ENCODE measurements around the gene MND1.
"Not testable (repeated sequence)": the region's sequence is repeated elsewhere in the genome, so short reads cannot be mapped to it uniquely, and the experiment has no call there.

The MND1 gene

DNA sequence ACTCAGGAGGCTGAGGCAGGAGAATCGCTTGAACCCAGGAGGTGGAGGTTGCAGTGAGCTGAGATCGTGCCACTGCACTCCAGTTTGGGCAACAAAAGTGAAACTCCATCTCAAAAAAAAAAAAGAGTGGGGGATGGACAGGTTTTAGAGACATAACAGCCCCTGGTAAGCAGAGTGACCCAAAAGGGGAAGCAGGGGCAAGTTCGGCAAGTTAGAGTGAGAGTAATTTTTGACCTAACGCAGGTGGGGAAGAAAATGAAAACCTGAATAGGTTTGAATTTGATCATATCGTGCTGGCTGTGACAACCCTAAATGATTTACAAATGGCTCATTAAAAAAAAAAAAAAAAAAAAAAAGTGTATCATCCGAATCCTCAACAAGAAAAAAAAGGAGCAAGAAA is 96.0 kb downstream of the MND1 start:
- no peak for DNase-seq (ENCODE audit: low read depth)

DNA sequence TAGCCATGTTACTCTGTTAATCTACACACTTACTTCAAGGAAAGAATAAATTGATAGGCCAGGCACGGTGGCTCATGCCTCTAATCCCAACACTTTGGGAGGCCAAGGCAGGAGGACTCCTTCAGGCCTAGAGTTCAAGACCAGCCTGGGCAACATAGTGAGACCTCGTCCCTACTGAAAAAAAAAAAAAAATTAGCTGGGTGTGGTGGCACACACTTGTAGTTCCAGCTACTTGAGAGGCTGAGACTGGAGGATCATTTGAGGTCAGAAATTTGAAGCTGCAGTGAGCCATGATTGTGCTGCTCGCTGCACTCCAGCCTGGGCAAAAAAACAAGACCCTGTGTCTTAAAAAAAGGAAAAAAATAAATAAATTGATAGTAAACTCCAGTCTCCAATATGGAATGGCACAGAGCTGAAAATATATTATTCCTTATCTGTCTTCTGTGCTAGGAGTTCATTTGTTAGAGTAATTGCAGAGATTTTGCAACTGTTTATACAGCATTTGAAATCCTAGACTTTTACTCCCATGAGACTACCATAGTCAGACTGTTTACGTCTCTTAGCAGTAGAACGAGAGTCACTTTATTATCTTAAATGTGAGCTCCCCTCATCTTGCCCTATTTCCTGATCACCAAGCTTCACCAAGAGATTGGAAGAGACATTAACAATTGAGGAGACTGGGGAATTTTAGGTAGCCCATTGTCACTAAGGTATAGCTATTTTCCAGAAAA is 102.9 kb downstream of the MND1 start:
- DNase-seq (ENCODE audit: low read depth), result no peak

DNA sequence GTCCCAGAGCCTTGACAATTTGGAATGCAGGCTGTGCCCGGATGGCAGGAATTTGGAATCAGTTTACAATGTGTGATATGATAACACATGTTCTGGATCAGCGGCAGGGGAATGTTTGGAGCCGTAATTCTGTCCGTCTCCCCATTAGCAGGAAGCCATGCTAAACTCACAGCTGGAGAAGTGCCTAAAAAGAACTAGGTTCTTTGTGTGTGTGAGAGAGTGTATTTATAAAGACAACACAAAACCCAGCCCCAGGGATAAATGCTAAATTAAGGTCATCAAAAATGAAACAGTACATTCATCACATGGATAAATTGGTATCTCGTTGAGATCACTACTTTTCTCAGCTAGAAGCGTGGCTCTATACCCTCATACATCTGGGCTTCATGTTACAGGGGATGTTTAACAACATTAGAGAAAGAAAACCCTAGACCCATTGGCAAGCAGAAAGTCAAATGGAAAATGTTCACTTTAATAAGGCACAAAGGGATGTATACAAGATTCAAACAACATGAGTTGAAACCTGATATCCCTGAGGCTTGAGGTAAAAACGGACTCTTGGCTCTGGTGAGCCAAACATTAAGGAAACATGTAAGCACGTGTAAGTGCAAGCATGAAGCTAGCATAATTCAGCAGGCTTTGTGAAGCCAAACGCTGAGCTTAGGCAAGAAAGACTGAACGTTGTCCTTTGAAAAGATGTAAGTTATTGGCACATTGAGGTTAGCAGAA is 103.7 kb downstream of the MND1 start:
- no peak for DNase-seq (ENCODE audit: low read depth)

DNA sequence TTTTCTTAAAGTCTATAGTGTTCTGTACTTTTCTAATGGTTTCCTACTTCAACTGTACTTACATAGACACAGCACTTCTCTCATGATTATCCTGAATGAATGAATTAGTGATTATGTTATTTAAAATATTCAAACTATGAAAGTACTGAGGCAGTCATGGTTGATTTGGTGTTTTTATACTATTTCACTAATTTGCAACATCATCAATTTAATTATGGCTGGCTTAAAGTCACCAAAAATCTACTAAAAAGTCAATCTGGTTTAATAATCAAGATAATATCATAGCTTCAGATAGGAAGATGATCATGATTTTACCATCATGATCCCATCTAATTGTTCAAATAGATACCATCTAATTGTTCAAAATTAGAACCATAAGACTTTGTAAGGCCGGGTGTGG is 104.8 kb downstream of the MND1 start:
- no peak for DNase-seq (ENCODE audit: low read depth)

DNA sequence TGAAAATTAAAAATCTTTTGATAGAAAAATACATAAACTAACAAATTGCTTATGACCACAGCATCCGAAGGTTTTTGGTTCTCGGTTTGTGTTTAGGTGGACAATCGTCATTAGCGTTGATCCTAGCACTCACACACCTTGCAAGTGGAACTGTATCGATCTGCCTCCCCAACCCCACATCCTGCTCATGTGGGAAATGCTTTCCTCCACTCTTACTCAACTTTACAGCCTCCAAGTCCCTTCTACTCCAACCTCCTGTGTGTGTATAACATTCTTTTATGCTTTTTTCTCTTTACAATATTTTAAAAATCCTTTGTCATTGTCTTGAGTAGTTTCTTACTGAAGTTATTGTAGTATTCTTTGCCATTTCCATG is 106.0 kb downstream of the MND1 start:
- DNase-seq (ENCODE audit: low read depth), result no peak

DNA sequence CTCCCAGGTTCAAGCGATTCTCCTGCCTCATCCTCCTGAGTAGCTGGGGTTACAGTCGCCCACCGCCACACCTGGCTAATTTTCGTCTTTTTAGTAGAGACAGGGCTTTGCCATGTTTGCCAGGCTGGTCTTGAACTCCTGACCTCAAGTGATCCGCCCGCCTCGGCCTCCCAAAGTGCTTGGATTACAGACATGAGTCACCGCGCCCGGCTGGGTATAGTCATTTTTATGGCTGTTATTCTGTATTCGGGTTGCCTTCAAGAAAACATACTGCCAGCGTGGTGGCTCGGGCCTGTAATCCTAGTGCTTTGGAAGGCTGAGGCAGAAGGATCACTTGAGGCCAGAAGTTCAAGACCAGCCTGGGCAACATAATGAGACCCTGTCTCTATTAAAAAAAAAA is 106.7 kb downstream of the MND1 start:
- DNase-seq (ENCODE audit: low read depth), result not testable (repeated sequence)

DNA sequence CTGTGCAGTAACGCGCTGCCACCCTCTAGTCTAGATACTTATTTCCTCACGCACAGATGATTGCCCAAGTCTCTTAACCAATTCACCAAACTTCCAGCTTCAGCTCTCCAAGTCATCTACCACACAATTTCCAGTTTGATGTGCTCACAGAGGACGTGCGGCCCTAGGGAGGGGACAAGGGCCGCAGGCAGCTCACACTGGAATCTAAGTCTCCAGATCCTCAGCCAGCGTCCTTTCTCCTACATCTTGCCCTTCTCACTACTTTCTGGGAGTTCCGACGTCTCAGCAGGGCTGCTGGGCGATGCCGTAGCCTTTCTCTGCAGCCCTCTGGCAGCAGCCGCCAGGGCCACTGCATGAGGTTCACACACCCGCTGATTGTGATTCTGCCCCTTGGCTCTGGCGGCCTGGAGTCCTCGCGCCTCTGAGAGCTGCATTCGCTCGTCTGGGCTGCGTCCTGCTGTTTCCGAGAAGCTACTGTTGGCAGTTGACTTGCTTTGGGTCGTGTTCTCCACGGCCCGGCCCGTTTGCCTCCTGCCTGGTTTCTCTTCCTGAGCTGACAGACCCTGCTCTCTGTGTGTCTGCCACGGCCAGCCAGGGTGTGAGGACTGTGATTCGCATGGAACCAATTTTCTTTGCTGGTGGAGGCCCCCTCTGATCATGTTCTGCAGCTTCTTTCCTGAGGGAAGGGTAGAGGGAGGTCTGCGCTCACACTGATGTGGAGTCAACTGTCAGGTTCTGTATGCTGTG is 107.6 kb downstream of the MND1 start:
- no peak for DNase-seq (ENCODE audit: low read depth)

DNA sequence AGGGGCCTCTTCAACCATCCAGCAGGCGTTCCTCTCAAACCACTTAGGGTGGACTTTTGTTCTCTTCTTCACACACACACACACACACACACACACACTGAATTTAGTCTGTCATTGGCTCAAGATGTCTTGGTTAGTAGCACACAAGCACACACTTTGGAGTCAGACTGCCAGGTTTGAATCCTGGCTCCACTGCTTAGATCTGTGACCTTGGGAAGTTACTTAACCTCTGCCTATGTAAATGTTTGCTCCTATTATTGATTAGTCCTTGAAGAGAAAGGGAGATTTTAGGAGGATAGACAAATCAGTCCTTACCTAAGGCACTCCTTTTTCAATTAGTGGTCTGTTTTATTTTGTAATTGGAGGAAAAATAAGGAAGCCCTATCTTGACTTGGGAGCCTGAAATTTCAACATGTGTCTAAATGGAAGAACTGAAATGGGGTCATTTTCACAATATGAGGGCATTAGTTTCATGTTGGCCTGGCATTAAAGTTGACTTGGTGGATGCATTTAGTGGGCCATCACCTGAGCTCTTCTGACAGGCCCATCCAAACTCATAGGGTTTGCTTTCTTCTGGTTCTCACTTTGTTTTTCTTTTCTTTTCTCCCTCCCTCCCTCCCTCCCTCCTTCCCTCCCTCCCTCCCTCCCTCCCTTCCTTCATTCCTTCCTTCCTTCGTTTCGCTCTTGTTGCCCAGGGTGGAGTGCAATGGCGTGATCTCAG is 108.3 kb downstream of the MND1 start:
- DNase-seq (ENCODE audit: low read depth), result no peak

DNA sequence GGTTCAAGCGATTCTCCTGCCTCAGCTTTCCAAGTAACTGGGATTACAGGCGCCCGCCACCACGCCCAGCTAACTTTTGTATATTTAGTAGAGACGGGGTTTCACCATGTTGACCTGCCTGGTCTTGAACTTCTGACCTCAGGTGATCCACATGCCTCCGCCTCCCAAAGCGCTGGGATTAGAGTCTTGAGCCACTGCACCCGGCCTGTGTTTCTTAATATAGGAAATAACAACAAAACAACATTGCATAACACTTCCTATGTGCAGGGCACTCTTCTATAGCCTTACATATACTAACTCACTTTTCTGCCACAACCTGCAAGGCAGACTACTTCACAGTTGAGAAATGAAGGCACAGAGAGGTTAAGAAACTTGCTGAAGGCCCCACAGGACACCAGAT is 108.9 kb downstream of the MND1 start:
- no peak for DNase-seq (ENCODE audit: low read depth)

DNA sequence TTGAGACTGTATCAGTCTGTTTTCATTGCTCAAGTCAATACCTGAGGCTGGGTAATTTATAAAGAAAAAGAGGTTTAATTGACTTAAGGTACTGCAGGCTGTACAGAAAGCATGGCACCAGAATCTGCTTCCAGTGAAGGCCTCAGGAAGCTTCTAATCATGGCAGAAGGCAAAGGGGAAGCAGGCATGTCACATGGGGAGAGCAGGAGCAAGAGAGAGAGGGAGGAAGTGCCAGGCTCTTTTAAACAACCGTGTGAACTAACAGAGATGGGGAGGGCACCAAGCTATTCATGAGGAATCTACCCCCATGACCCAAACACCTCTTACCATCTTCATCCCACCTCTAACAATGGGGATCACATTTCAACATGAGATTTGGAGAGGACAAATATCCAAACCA is 114.5 kb downstream of the MND1 start:
- DNase-seq (ENCODE audit: low read depth), result no peak

DNA sequence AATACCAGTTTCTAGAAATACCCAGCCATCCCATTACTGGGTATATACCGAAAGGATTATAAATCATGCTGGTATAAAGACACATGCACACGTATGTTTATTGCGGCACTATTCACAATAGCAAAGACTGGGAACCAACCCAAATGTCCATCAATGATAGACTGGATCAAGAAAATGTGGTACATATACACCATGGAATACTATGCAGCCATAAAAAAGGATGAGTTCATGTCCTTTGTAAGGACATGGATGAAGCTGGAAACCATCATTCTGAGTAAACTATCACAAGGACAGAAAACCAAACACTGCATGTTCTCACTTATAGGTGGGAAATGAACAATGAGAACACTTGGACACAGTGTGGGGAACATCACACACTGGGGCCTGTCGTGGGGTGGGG is 117.1 kb downstream of the MND1 start:
- DNase-seq (ENCODE audit: low read depth), result not testable (repeated sequence)

DNA sequence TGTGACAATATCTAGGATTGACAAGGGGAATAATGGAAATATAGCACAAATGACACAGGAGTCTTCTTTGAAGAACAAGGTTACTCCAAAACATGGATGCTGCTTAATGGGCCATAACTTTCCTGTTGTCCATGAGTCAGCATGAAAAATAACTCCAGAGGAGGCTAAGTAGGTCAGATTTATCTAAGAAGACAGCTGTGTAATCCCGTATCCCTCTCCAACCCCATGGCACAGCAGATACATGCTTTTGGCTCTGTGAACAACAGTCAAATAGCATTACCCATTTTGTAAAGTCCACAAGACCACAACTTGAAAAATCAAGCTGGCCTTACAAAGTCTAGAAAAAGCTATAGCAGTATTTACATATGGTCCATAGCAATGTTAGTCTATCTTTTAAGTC is 119.6 kb downstream of the MND1 start:
- no peak for DNase-seq (ENCODE audit: low read depth)

Measured in T-helper 22 cell (primary cell).